CD8-positive, alpha-beta memory T cell (primary cell): ENCODE data around the gene IL32. TPM values are rescaled to one million over a fixed set of nuclear protein-coding genes. Genes with fewer than 3 reads are reported as not detected.

ENCODE experiments used
- CTCF ChIA-PET: fragments of 350-600 bp; sonication (Branson Sonifier 250); formaldehyde crosslinking; loops from one replicate; lab custom pipeline; 2021; ENCODE audit warnings: antibody characterized with exemption; lab: Charles Lee
- POLR2A ChIA-PET: fragments of 350-600 bp; sonication (Branson Sonifier 250); formaldehyde crosslinking; loops from one replicate; lab custom pipeline; 2021; ENCODE audit warnings: antibody characterized with exemption; lab: Charles Lee
- DNase-seq, 5 donors: peaks; one replicate each; pipeline versions ENCODE4 v3.0.0 to v3.0.0-alpha.2; 2020 to 2022; ENCODE audit warnings: mixed read lengths in 1 of 5
- H3K27ac ChIP-seq: one replicate; pipeline ENCODE4 v1.7.0; 2013; ENCODE audit warnings: low read depth, mild to moderate bottlenecking, low read length, moderate library complexity
- H3K27me3 ChIP-seq: 2 replicates; pipeline ENCODE4 v1.7.0; 2013; ENCODE audit warnings: low read length, mild to moderate bottlenecking; ENCODE audit not compliant: insufficient read depth, poor library complexity, severe bottlenecking
- H3K36me3 ChIP-seq: 2 replicates; pipeline ENCODE4 v1.7.0; 2013; ENCODE audit warnings: mild to moderate bottlenecking, low read length, moderate library complexity; ENCODE audit not compliant: insufficient read depth
- H3K4me1 ChIP-seq: 2 replicates; pipeline ENCODE4 v1.7.0; 2013; ENCODE audit warnings: mild to moderate bottlenecking, low read length, moderate library complexity; ENCODE audit not compliant: insufficient read depth
- H3K4me3 ChIP-seq: 2 replicates; pipeline ENCODE4 v1.7.0; 2013; ENCODE audit warnings: mild to moderate bottlenecking, low read length
- H3K9me3 ChIP-seq: 2 replicates; pipeline ENCODE4 v1.7.0; 2013; ENCODE audit warnings: mild to moderate bottlenecking, low read length
- H3K27ac Mint-ChIP-seq, 8 donors: one replicate each; pipeline ENCODE4 v1.8.0; 2020 to 2021; ENCODE audit warnings: mixed read lengths in 8 of 8, mild to moderate bottlenecking in 6 of 8, inconsistent platforms in 3 of 8, moderate library complexity in 3 of 8
- H3K27me3 Mint-ChIP-seq, 2 donors: one replicate each; pipeline ENCODE4 v1.8.0; 2020 to 2021; ENCODE audit warnings: mixed read lengths in 2 of 2, mild to moderate bottlenecking in 1 of 2, moderate library complexity in 1 of 2
- H3K36me3 Mint-ChIP-seq, 3 donors: one replicate each; pipeline ENCODE4 v1.8.0; 2020 to 2021; ENCODE audit warnings: mixed read lengths in 3 of 3, inconsistent platforms in 1 of 3, mild to moderate bottlenecking in 1 of 3
- H3K4me1 Mint-ChIP-seq, 3 donors: one replicate each; pipeline ENCODE4 v1.8.0; 2020 to 2021; ENCODE audit warnings: mixed read lengths in 3 of 3, inconsistent platforms in 1 of 3, mild to moderate bottlenecking in 1 of 3
- H3K4me3 Mint-ChIP-seq, 7 donors: one replicate each; pipeline ENCODE4 v1.8.0; 2020 to 2021; ENCODE audit warnings: mixed read lengths in 7 of 7, mild to moderate bottlenecking in 6 of 7, moderate library complexity in 4 of 7, inconsistent platforms in 2 of 7
- H3K9me3 Mint-ChIP-seq, 5 donors: one replicate each; pipeline ENCODE4 v1.8.0; 2020 to 2022; ENCODE audit warnings: mixed read lengths in 5 of 5, mild to moderate bottlenecking in 3 of 5, moderate library complexity in 2 of 5, inconsistent platforms in 1 of 5
- polyA plus RNA-seq: library from polyadenylated mRNA; unstranded; fragments of 300-500 nt; fragmentation: Illumina TruSeq; gene quantifications from one replicate; pipeline ENCODE4 v1.2.3, GENCODE V29; 2021
- total RNA-seq, 2 experiments: library from RNA; stranded (reverse); gene quantifications; one replicate each; pipeline ENCODE4 v1.2.3, GENCODE V29; 2021

IL32 gene
- total and polyA plus RNA-seq, 3 experiments from 2014 or later: 975 to 3,843 (median 992) TPM

DNA sequence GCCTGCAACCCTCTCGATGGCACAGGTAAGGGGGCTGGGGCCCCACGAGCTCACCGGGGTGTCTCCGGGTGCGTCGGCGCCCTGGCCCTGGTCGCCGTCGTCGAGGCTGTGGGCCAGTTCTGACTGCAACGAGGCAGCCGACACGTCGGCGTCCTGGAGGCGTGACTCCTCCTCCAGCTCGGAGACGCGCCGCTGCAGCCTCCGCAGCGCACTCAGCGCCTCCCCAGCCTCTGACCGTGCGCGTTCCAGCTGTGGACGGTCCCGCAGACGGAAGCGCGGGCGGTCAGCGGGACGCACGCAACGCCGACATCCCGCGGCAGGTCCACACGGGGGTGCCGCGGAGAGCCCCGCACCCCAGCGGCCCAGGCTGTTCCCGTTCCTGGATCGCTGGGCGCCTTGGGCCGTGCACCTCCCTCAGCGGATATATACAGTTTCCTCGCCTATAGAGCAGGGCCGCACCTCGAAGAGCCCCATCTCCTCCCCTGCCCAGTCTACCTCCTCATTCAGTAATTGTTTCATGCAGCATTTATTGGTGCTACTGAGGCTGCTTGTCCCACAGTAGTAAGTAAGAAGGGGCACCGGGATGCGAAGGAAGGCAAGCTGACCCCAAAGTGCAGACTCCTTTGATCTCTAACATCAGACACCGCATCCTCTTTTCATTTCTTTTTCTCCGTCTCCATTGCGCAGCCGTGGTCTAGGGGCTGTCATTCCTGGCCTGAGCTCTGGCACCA is 35.8 kb upstream of the IL32 start:
- Mint-ChIP-seq H3K4me1 (peaks cover 12 to 38% (median 21%) of the 10 kb centered on the region in 3 donors), H3K27me3 (peaks cover 27 to 30% of the 10 kb centered on the region in 2 donors), H3K27ac (peak overlapping the region in 2 of 8 donors; percentile 59 to 82), H3K36me3 (peaks cover 0 to 16% (median 0%) of the 10 kb centered on the region in 3 donors), H3K9me3 (peaks cover 0 to 2% (median 0%) of the 10 kb centered on the region in 5 donors), H3K4me3 (peak overlapping the region; percentile 28 to 85 (median 67))
- DNase-seq: no peak
- H3K4me3 ChIP-seq: peak overlapping the region; percentile 8
- H3K27me3 ChIP-seq: peaks cover 18% of the 10 kb centered on the region
- ChIA-PET POLR2A (interaction anchor here (0.9 to 1.2 kb wide), 4 partner anchors 19 to 129 kb away, joined by 3 to 5 read pairs (median 3); no protein-coding TSS in a partner anchor), CTCF (interaction anchor here (0.8 to 17.8 kb wide), 11 partner anchors 9 to 138 kb away, joined by 3 to 289 read pairs (median 58); partner anchors contain the start of genes BICDL2, CLDN9, HCFC1R1 and MMP25)
- H3K4me1 ChIP-seq: peaks cover 20% of the 10 kb centered on the region
- no peaks in the 10 kb centered on the region for H3K9me3 ChIP-seq
- H3K27ac ChIP-seq: no peak overlapping the region
- H3K36me3 ChIP-seq: peaks cover 7% of the 10 kb centered on the region

DNA sequence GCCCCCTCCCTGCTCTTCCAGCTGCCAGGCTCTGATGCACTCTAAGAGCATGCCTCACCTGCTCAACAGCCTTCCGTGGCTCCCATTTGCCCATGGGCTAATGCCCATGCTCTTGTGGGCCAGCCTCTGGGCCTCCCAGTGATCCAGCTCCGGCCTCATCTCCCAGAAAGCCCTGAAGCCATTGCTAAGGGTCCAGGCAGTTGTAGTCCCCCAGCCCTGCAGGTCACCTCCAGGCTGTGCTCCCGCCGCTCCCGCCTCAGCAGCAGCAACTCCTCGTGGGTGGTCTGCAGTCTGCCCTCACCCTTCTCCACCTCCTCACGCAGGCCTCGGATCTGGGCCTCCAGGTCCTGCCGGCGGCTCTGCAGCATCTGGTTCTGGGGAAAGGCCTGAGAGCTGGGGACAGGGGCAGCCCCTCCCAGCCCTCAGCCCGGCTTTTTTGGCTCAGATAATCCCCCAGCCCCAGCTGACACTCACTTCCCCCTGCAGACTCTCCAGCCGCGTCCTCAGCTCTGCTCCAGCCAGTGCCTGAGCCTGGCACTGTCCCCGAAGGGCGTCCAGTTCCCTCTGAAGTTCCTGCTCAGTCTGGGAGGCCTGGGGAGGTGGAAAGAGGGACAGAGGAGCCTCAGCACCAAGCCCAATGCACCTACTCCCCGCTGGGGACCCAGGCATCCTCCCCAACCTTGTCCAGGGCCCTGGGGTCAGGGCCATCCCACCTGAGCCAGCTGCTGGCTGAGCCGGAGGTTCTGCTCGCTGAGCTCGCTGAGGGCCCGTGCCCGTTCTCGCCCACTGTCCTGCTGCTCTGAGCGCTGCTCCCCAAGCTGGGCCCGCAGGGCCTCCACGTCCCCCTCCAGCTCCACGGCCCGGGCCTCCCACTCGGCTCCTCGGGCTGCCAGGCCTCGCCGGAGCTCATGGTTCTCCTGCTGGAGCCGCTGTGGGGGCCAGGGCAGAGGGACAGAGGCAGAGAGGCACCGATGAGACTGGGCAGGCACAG is 34.9 kb upstream of the IL32 start:
- Mint-ChIP-seq H3K4me1 (peaks cover 12 to 38% (median 21%) of the 10 kb centered on the region in 3 donors), H3K27me3 (peaks cover 32 to 37% of the 10 kb centered on the region in 2 donors), H3K9me3 (peaks cover 0 to 2% (median 0%) of the 10 kb centered on the region in 5 donors), H3K4me3 (peak overlapping the region in 6 of 7 donors; percentile 11 to 85 (median 68)), H3K27ac (peak overlapping the region in 1 of 8 donors; percentile 59), H3K36me3 (peaks cover 0 to 16% (median 0%) of the 10 kb centered on the region in 3 donors)
- Histone ChIP-seq H3K27ac (no peak overlapping the region), H3K4me1 (peaks cover 21% of the 10 kb centered on the region), H3K27me3 (peaks cover 22% of the 10 kb centered on the region), H3K36me3 (peaks cover 7% of the 10 kb centered on the region), H3K4me3 (no peak overlapping the region), H3K9me3 (no peaks in the 10 kb centered on the region)
- POLR2A ChIA-PET: interaction anchor here (0.9 to 1.4 kb wide), 6 partner anchors 13 to 128 kb away, joined by 3 to 6 read pairs (median 5); partner anchors contain the start of gene MMP25
- no peak for DNase-seq
- CTCF ChIA-PET: interaction anchor here (0.8 to 17.8 kb wide), 17 partner anchors 10 to 179 kb away, joined by 3 to 289 read pairs (median 12); partner anchors contain the start of genes BICDL2, CLDN9, HCFC1R1 and IL32

DNA sequence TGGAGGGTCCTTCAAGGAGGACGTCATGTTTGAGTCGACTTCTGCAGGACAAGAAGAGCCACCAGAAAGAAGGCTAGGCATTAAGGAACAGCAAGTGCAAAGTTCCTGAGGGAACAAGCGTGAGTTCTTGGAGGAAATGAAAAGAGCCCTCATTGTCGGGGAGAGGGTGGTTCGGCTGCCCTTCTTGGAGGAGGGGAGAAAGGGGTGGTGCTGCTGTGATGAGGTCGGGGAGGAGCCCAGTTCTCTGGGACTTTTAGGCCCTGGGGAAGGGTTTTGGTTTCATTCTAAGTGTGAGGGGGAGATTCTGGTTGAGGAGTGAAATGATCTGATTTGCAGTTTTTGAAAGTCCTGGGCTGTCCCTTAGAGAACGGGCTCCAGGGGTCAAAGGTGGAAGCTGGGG is 32.8 kb upstream of the IL32 start:
- ChIA-PET POLR2A (interaction anchor here (1.4 kb wide), 1 partner anchor 97 kb away, joined by 5 read pairs; no protein-coding TSS in a partner anchor), CTCF (interaction anchor here (0.8 to 17.8 kb wide), 16 partner anchors 9 to 135 kb away, joined by 3 to 289 read pairs (median 8); partner anchors contain the start of genes BICDL2, CLDN9, MMP25 and TNFRSF12A)
- no peak overlapping the region for H3K27ac Mint-ChIP-seq

DNA sequence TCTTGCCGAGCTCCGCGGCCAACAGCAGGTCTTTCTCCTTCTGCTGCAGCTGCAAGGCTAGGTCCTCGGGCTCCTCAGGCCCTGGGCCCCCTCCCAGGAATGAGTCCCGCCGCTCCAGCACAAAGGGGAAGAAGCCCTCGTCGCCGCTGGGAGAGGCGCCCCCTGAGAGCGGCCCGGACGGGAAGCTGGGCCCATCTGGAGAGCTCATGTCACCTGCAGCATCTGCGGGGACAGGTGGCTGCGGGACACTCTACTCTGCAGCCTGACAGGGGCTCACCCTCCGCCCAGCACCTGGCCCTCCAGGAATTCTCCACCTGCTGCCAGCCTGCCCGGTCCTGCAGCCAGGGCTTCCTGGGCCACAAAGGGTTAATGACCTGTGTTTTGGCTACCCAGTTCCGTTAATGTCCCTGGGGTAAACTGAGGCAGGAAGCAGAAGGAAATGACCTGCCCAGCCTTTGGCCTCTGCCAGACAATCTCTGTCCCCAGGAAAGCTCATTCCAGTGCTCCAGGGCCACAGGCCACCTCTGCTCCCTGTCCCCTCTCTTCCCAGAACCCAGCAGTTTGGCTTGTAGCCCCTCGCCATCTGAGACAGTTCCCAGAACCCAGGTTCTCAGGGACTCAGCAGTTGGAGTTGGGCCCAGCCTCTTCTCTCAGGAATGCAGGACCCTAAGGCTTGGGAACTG is 30.0 kb upstream of the IL32 start:
- DNase-seq: no peak
- ChIA-PET CTCF (interaction anchor here (1.1 to 17.8 kb wide), 8 partner anchors 10 to 144 kb away, joined by 3 to 289 read pairs (median 10); partner anchors contain the start of genes CLDN9 and ZNF213), POLR2A (interaction anchor here (0.8 to 1.3 kb wide), 3 partner anchors 10 to 90 kb away, joined by 4 to 14 read pairs (median 4); no protein-coding TSS in a partner anchor)
- Histone ChIP-seq H3K9me3 (no peaks in the 10 kb centered on the region), H3K27me3 (peaks cover 63% of the 10 kb centered on the region), H3K4me3 (no peak overlapping the region), H3K27ac (no peak overlapping the region), H3K36me3 (no peaks in the 10 kb centered on the region), H3K4me1 (peaks cover 11% of the 10 kb centered on the region)
- H3K4me1 Mint-ChIP-seq: peaks cover 5 to 16% (median 9%) of the 10 kb centered on the region in 3 donors
- H3K27me3 Mint-ChIP-seq: peaks cover 50 to 66% of the 10 kb centered on the region in 2 donors
- H3K36me3 Mint-ChIP-seq: no peaks in the 10 kb centered on the region
- H3K27ac Mint-ChIP-seq: peak overlapping the region in 1 of 8 donors; percentile 24
- H3K9me3 Mint-ChIP-seq: no peaks in the 10 kb centered on the region
- H3K4me3 Mint-ChIP-seq: peak overlapping the region in 5 of 7 donors; percentile 3 to 64 (median 32)

More for the DNA sequence above, 32.8 kb upstream of the IL32 start:
- Mint-ChIP-seq H3K36me3 (no peaks in the 10 kb centered on the region), H3K4me1 (peaks cover 19 to 41% (median 21%) of the 10 kb centered on the region in 3 donors), H3K4me3 (no peak overlapping the region), H3K9me3 (peaks cover 0 to 2% (median 0%) of the 10 kb centered on the region in 5 donors), H3K27me3 (peaks cover 44 to 50% of the 10 kb centered on the region in 2 donors)
- Histone ChIP-seq H3K27ac (no peak overlapping the region), H3K9me3 (no peaks in the 10 kb centered on the region), H3K4me1 (peaks cover 31% of the 10 kb centered on the region), H3K36me3 (no peaks in the 10 kb centered on the region), H3K4me3 (no peak overlapping the region), H3K27me3 (peaks cover 41% of the 10 kb centered on the region)
- no peak for DNase-seq

DNA sequence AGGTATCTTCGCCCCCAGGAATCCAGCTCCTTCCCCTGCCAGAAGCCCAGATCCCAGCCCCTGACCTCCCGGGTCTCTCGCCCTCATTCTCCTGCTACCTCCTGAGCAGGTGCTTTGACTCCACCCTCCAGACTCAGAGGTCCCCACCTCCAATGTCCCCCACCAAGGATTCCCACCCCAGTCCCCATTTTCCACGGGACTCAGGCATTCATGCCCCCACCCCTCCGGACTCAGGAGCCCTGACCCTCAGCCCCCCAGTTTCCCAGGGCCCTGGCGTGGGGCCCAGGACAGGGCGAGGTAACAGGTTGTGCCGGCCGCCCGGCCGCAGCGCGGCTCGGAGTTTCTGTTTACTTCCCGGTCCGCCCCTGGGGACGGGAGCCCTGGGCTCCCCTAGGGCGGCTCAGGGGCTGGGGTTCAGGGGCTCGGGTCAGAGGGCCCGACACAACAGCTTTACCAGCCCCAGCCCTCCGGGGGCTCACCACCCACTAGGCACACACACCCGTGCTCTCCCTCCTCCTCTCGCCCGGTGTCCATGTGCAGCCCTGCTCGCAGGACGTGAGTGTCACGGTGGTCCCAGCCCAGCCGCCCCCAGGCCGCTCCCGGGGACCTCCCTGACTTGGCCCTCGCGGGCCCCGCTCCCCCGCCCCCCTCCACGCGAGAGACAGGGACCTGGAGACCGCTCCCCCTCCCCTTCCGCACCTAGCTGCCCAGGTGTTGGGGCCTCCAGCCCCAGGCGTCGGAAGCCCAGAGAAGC is 29.3 kb upstream of the IL32 start:
- no peaks in the 10 kb centered on the region for H3K9me3 ChIP-seq
- H3K4me1 Mint-ChIP-seq: peaks cover 5 to 16% (median 9%) of the 10 kb centered on the region in 3 donors
- H3K27me3 ChIP-seq: peaks cover 65% of the 10 kb centered on the region
- no peaks in the 10 kb centered on the region for H3K36me3 Mint-ChIP-seq
- H3K27me3 Mint-ChIP-seq: peaks cover 50 to 67% of the 10 kb centered on the region in 2 donors
- no peaks in the 10 kb centered on the region for H3K36me3 ChIP-seq
- H3K4me3 Mint-ChIP-seq: peak overlapping the region in 6 of 7 donors; percentile 3 to 64 (median 34)
- peak overlapping the region in 2 of 8 donors; percentile 24 to 87 for H3K27ac Mint-ChIP-seq
- H3K4me1 ChIP-seq: peaks cover 11% of the 10 kb centered on the region
- DNase-seq: no peak
- no peak overlapping the region for H3K27ac ChIP-seq
- ChIA-PET POLR2A (interaction anchor here (1.0 to 1.3 kb wide), 3 partner anchors 8 to 13 kb away, joined by 3 to 4 read pairs (median 4); no protein-coding TSS in a partner anchor), CTCF (interaction anchor here (1.1 to 17.8 kb wide), 6 partner anchors 9 to 143 kb away, joined by 3 to 289 read pairs (median 54); partner anchors contain the start of genes CLDN9 and ZNF213)
- no peak overlapping the region for H3K4me3 ChIP-seq
- no peaks in the 10 kb centered on the region for H3K9me3 Mint-ChIP-seq

DNA sequence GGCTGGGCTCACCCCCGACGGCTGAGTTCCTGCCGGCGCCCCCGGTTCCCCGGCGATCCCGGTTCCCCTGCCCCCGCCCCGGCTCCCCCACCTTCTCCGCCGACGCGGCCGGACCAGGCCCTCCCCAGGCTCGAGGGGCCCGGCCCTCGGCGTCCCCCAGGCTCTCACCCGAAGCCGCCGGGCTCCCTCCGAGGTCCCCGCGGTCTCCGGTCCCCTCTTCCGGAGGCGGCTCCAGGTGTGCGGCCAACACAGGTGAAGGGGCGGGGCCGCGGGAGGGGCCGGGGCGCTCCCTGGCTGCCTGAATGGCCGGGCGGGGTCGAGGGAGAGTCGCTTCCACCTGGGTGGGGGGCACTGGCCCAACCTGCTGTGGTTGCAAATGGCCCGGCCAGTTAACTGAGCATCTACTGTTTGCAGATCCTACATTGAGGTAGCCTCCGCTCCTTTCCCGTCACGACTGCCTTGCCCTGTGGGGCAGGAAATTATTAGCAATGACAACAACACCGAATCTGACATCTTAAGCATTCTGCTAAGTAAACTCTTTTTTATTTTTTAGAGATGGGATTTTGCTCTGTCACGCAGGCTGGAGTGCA is 28.6 kb upstream of the IL32 start, which contains the start of gene BICDL2:
Gene BICDL2 (minus strand): TSS at position 219 of the 590 bp plus-strand sequence. CDS start 1,448 bp downstream, outside the sequence.
- DNase-seq: no peak
- CTCF ChIA-PET: interaction anchor here (1.1 to 11.6 kb wide), 4 partner anchors 6 to 143 kb away, joined by 3 to 218 read pairs (median 62); partner anchors contain the start of gene ZNF213
- H3K4me1 ChIP-seq: peaks cover 11% of the 10 kb centered on the region
- no peaks in the 10 kb centered on the region for H3K9me3 Mint-ChIP-seq
- no peaks in the 10 kb centered on the region for H3K9me3 ChIP-seq
- no peak within 1 kb of the TSS for H3K27ac ChIP-seq
- H3K27me3 Mint-ChIP-seq: peaks cover 48 to 63% of the 10 kb centered on the region in 2 donors
- H3K4me3 ChIP-seq: no peak within 1 kb of the TSS
- H3K4me3 Mint-ChIP-seq: peak within 1 kb of the TSS in 6 of 7 donors; percentile 32 to 64 (median 52)
- H3K4me1 Mint-ChIP-seq: peaks cover 3 to 13% (median 9%) of the 10 kb centered on the region in 3 donors
- peak within 1 kb of the TSS in 3 of 8 donors; percentile 24 to 87 (median 25) for H3K27ac Mint-ChIP-seq
- POLR2A ChIA-PET: interaction anchor here (1.0 kb wide), 1 partner anchor 8 kb away, joined by 3 read pairs; no protein-coding TSS in a partner anchor
- no peaks in the 10 kb centered on the region for H3K36me3 Mint-ChIP-seq
- no peaks in the 10 kb centered on the region for H3K36me3 ChIP-seq
- H3K27me3 ChIP-seq: peaks cover 70% of the 10 kb centered on the region
